GM18909 (cell line): Measurements from ENCODE around the gene LRRC9.
A peak's percentile ranks its signal among the peaks of the same experiment; 100 is the strongest.
"Not testable (repeated sequence)": the region's sequence is repeated elsewhere in the genome, so short reads cannot be mapped to it uniquely, and the experiment has no call there.

ENCODE experiments used
- ATAC-seq: cut with Tn5 transposase; IDR thresholded peaks from one replicate; pipeline ENCODE4 v1.9.1; 2021; ENCODE audit warnings: mild to moderate bottlenecking; ENCODE audit not compliant: unreplicated experiment, poor library complexity

LRRC9 gene

GRCh38 chr14:59944909-59945308 is 25.0 kb downstream of the LRRC9 start:
- no peak for ATAC-seq

GRCh38 chr14:59952141-59952540 is 32.2 kb downstream of the LRRC9 start:
- not testable (repeated sequence) for ATAC-seq

DNA sequence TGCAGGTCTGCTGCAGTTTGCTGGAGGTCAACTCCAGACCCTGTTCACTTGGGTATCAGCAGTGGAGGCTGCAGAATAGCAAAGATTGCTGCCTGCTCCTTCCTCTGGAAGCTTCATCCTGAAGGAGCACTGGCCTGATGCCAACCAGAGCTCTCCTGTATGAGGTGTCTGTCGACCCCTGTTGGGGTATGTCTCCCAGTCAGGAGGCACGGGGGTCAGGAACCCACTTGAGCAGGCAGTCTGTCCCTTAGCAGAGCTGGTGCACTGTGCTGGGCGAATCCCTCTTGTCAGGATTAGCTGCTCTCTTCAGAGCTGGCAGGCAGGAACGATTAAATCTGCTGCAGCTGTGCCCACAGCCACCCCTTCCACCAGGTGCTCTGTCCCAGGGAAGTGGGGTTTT is 37.9 kb downstream of the LRRC9 start:
- ATAC-seq, result not testable (repeated sequence)

GRCh38 chr14:59959668-59960067 is 39.7 kb downstream of the LRRC9 start:
- no peak for ATAC-seq

GRCh38 chr14:59961518-59962062 is 41.6 kb downstream of the LRRC9 start:
- ATAC-seq, result peak; percentile 45

DNA sequence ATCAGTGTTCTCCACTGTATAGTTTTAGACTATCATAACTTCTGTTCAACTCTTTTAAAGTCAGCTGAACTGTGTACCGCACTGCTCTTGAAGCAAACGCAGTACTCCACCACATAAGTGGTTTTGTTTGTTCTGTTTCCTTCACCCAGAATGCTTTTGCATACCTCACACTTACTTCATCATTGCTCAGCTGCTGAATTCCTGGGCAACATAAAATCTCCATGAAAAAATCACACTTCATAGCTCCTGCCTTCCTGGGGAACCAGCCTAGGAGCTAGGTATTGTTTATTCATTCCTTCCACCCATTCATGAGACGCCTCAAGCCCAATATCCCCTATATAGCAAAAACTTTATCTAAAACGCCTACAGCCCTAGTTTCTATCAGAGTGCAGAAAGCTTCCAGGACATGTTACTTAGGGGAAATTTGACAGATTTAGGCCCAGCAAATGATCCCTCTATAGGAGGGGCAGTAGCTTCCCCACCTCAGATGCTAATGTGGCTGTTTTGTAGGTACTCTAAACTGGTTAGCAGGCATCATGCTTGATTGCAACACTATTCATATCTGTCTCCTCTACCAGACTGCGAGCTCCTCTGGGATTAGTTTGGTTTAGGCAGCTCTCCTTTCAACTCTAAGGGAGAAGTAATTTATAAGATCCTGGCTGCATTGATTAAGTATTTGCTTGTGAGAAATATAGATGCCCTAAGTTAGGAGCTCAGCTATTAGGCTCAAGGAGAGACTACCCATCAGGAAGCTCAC is 44.5 kb downstream of the LRRC9 start:
- peak; percentile 27 for ATAC-seq

GRCh38 chr14:59969319-59969718 is 49.4 kb downstream of the LRRC9 start:
- ATAC-seq, result no peak

- ATAC-seq, result no peak
Observed at GRCh38 chr14:59981564-59981963, 61.6 kb downstream of the LRRC9 start.

GRCh38 chr14:59983048-59983447 is 63.1 kb downstream of the LRRC9 start:
- ATAC-seq, result no peak

GRCh38 chr14:59986556-59987059 is 66.7 kb downstream of the LRRC9 start:
- ATAC-seq, result no peak

DNA sequence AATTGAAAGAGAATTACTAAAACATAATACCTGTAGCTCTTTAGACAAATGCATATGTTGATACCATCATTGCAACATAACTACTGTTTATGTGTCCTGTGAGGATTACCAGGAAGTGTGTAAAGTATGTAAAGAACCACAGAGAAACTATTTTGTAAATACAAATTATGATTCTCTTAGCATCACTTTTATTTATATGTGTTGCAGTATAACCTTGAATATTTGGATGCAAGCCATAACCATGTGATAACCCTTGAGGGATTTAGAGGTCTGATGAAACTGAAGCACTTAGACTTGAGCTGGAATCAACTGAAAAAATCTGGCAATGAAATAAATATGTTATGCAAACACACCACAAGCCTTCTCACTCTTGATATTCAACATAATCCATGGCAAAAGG is 77.5 kb downstream of the LRRC9 start:
- ATAC-seq, result no peak

GRCh38 chr14:59997966-59998365 is 78.0 kb downstream of the LRRC9 start:
- no peak for ATAC-seq

- no peak for ATAC-seq
Observed at GRCh38 chr14:59998564-59998963, 78.6 kb downstream of the LRRC9 start.

GRCh38 chr14:60002819-60003492 is 83.0 kb downstream of the LRRC9 start:
- no peak for ATAC-seq

- no peak for ATAC-seq
Observed at GRCh38 chr14:60003991-60004390, 84.0 kb downstream of the LRRC9 start.

DNA sequence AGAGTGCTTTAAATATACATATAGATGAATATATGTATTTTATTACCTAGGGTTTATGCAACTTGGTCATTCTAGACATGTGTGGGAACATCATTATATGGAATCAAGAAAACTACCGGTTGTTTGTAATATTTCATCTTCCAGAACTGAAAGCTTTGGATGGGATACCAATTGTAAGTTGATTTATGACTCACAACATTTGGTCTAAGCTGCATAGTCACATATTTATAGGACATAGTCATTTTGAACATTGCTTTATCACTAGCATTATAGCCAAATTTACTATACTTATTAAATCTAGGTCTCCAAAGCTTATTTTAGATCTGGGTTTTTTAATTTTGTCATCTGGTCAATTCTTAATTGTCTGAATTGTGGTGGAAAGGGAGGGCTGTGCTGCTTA is 88.1 kb downstream of the LRRC9 start:
- no peak for ATAC-seq

DNA sequence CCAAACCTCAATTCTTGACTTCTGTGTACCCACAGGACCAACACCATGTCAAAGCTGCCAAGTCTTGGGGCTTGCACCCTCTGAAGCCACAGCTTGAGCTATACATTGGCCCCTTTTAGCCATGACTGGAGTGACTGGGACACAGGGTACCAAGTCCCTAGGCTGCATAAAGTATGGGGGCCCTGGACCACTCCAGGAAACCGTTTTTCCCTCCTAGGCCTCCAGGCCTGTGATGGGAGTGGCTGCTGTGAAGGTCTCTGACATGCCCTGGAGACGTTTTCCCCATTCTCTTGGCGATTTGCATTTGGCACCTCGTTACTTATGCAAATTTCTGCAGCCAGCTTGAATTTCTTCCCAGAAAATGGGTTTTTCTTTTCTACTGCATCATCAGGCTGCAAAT is 90.3 kb downstream of the LRRC9 start:
- not testable (repeated sequence) for ATAC-seq

- no peak for ATAC-seq
Observed at GRCh38 chr14:60014402-60014801, 94.5 kb downstream of the LRRC9 start.

DNA sequence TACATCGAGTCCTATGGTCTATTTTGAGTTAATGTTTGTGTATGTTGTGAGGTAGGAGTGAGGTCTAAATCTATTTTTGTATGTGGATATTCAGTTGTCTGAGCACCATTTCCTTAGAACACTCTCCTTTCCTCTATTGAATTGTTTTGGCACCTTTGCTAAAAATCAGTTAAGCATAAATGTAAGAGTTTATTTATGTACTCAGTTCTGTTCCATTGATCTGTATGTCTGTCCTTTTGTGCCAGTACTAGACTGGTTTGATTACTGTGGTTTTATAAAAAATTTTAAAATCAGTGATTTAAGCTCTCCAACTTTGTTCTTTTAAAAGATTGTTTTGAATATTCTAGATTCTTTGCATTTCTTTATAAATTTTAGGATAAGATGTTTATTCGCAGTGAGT is 101.7 kb downstream of the LRRC9 start:
- no peak for ATAC-seq

- no peak for ATAC-seq
Observed at GRCh38 chr14:60025571-60025970, 105.6 kb downstream of the LRRC9 start.

GRCh38 chr14:60035177-60035576 is 115.2 kb downstream of the LRRC9 start:
- no peak for ATAC-seq
